GM21360 (cell line): ENCODE measurements around the gene AFG1L.
"Not testable (repeated sequence)": the region's sequence is repeated elsewhere in the genome, so short reads cannot be mapped to it uniquely, and the experiment has no call there.

Source experiments
- ATAC-seq: cut with Tn5 transposase; IDR thresholded peaks from one replicate; pipeline ENCODE4 v1.9.1; 2021; ENCODE audit warnings: mild to moderate bottlenecking, moderate library complexity; ENCODE audit not compliant: unreplicated experiment

Gene AFG1L

GRCh38 chr6:108550256-108550655 is 255.4 kb downstream of the AFG1L start:
- ATAC-seq = no peak

- ATAC-seq = no peak
These were observed 260.7 kb downstream of the AFG1L start for GRCh38 chr6:108555399-108556052.

GRCh38 chr6:108556250-108556649 is 261.4 kb downstream of the AFG1L start:
- ATAC-seq = no peak

GRCh38 chr6:108556866-108557493 is 262.1 kb downstream of the AFG1L start:
- no peak for ATAC-seq

GRCh38 chr6:108557494-108558371 is 262.9 kb downstream of the AFG1L start:
- no peak for ATAC-seq

- ATAC-seq = peak; percentile 59
These were observed 263.7 kb downstream of the AFG1L start for GRCh38 chr6:108558372-108559096.

GRCh38 chr6:108559097-108559883 is 264.4 kb downstream of the AFG1L start:
- peak; percentile 31 for ATAC-seq

GRCh38 chr6:108559884-108560462 is 265.1 kb downstream of the AFG1L start:
- no peak for ATAC-seq

- ATAC-seq = no peak
These were observed 265.8 kb downstream of the AFG1L start, which contains the start of gene FOXO3 for GRCh38 chr6:108560463-108561308. Gene FOXO3 (plus strand): TSS chr6:108560917. CDS start chr6:108561209, 292 bp downstream.

- not testable (repeated sequence) for ATAC-seq
These were observed 266.4 kb downstream of the AFG1L start for GRCh38 chr6:108561309-108561647.

- ATAC-seq = no peak
These were observed 267.1 kb downstream of the AFG1L start for GRCh38 chr6:108561742-108562502.

- ATAC-seq = no peak
These were observed 267.7 kb downstream of the AFG1L start for GRCh38 chr6:108562503-108562993.

GRCh38 chr6:108563292-108563691 is 268.4 kb downstream of the AFG1L start:
- no peak for ATAC-seq

- no peak for ATAC-seq
These were observed 269.3 kb downstream of the AFG1L start for GRCh38 chr6:108564178-108564577.

GRCh38 chr6:108565091-108565766 is 270.4 kb downstream of the AFG1L start:
- ATAC-seq = peak; percentile 70

- no peak for ATAC-seq
These were observed 271.0 kb downstream of the AFG1L start for GRCh38 chr6:108565893-108566292.

- ATAC-seq = no peak
These were observed 271.6 kb downstream of the AFG1L start for GRCh38 chr6:108566406-108566805.

GRCh38 chr6:108568101-108568500 is 273.2 kb downstream of the AFG1L start:
- no peak for ATAC-seq
